Panc1 (cell line): ENCODE measurements around the gene CCL26. TPM values are rescaled to one million over a fixed set of nuclear protein-coding genes. Genes with fewer than 3 reads are reported as not detected.

Experiments
- ATAC-seq: fragments of 200-7000 bp; cut with Tn5 transposase; 2 replicates; pipeline ENCODE4 v1.9.1; 2020; ENCODE audit warnings: mild to moderate bottlenecking, moderate library complexity
- BruUV-seq: library from RNA; stranded (reverse); fragments of 400-500 nt; replicated peaks from 2 replicates; lab custom pipeline; 2021; lab: Mats Ljungman, UMichigan
- CTCF ChIA-PET: fragments of 300-600 bp; sonication (Branson Sonifier 250); formaldehyde crosslinking; loops from one replicate; lab custom pipeline; 2022; ENCODE audit warnings: antibody characterized with exemption; lab: Charles Lee
- POLR2A ChIA-PET: fragments of 300-600 bp; sonication (Branson Sonifier 250); formaldehyde crosslinking; loops from one replicate; lab custom pipeline; 2022; ENCODE audit warnings: antibody characterized with exemption; lab: Charles Lee
- DNase-seq: peaks from one replicate; pipeline ENCODE4 v3.0.0-alpha.2; 2010; ENCODE audit warnings: low read depth, low spot score
- H3K27ac ChIP-seq: 2 replicates; pipeline ENCODE4 v1.5.1; 2011; ENCODE audit warnings: mild to moderate bottlenecking, low read length, inconsistent platforms
- H3K27me3 ChIP-seq: fragments of 200-500 bp; sonication (Bioruptor generic); 2 replicates; pipeline ENCODE4 v1.6.0; 2014; ENCODE audit warnings: low read length, inconsistent platforms; ENCODE audit not compliant: control insufficient read depth, insufficient read depth
- H3K36me3 ChIP-seq: fragments of 200-500 bp; sonication (Bioruptor generic); 2 replicates; pipeline ENCODE4 v1.5.1; 2014; ENCODE audit warnings: inconsistent platforms, mild to moderate bottlenecking, low read length, moderate library complexity; ENCODE audit not compliant: control insufficient read depth, insufficient read depth
- H3K4me1 ChIP-seq: 2 replicates; pipeline ENCODE4 v1.5.1; 2011; ENCODE audit warnings: inconsistent platforms, mild to moderate bottlenecking, low read length, moderate library complexity; ENCODE audit not compliant: control insufficient read depth, insufficient read depth
- H3K4me3 ChIP-seq, 2 experiments: 2 replicates each; pipeline ENCODE4 v1.5.1; 2011 to 2012; ENCODE audit warnings: low read depth in 2 of 2, low read length in 2 of 2, mild to moderate bottlenecking in 2 of 2, inconsistent platforms in 1 of 2, moderate library complexity in 1 of 2
- H3K9me3 ChIP-seq: fragments of 200-500 bp; sonication (Bioruptor generic); 2 replicates; pipeline ENCODE4 v1.5.1; 2014; ENCODE audit warnings: low read depth, mild to moderate bottlenecking, inconsistent platforms, low read length, moderate library complexity; ENCODE audit not compliant: control insufficient read depth, insufficient read depth
- POLR2AphosphoS5 ChIP-seq: IDR thresholded peaks from 2 replicates; pipeline ENCODE4 v1.6.1; 2012; ENCODE audit warnings: mild to moderate bottlenecking, low read depth, low read length, moderate library complexity
- SIN3A ChIP-seq: IDR thresholded peaks from 2 replicates; pipeline ENCODE4 v1.6.1; 2012; ENCODE audit warnings: low read depth, mild to moderate bottlenecking, low read length, moderate library complexity, borderline replicate concordance; ENCODE audit not compliant: insufficient read depth
- TCF7L2 ChIP-seq: IDR thresholded peaks from 2 replicates; pipeline ENCODE4 v1.6.1; 2011; ENCODE audit warnings: mild to moderate bottlenecking, low read depth, low read length, inconsistent platforms
- in situ Hi-C: cut with HindIII; loops from 2 replicates; pipeline ENCODE4 v1.10.0; 2016; ENCODE audit warnings: low sequenced_read_pairs, low pct_unique_long_range_greater_than_20kb
- intact Hi-C: fragments of 100-400 bp; cut with micrococcal nuclease; formaldehyde crosslinking; loops from one replicate; pipeline ENCODE4 v1.10.0; 2022; ENCODE audit not compliant: unreplicated experiment
- total RNA-seq: library from RNA; stranded (reverse); gene quantifications from one replicate; pipeline ENCODE4 v1.2.1, GENCODE V29; 2021; ENCODE audit not compliant: unreplicated experiment
- TF ChIP-seq, protein P1 (sequence below): fragments of 450-650 bp; IDR thresholded peaks from 2 replicates; pipeline ENCODE4 v1.5.1; 2017; ENCODE audit warnings: mild to moderate bottlenecking
- TF ChIP-seq, protein P2 (sequence below), 2 experiments: IDR thresholded peaks; 2 replicates each; pipeline ENCODE4 v1.6.1; 2011 to 2012; ENCODE audit warnings: low read depth in 2 of 2, control low read depth in 1 of 2, low read length in 1 of 2, mild to moderate bottlenecking in 1 of 2, moderate library complexity in 1 of 2; ENCODE audit not compliant: insufficient read depth in 1 of 2

The CCL26 gene
- total RNA-seq, 1 experiment from 2014 or later = not detected

DNA sequence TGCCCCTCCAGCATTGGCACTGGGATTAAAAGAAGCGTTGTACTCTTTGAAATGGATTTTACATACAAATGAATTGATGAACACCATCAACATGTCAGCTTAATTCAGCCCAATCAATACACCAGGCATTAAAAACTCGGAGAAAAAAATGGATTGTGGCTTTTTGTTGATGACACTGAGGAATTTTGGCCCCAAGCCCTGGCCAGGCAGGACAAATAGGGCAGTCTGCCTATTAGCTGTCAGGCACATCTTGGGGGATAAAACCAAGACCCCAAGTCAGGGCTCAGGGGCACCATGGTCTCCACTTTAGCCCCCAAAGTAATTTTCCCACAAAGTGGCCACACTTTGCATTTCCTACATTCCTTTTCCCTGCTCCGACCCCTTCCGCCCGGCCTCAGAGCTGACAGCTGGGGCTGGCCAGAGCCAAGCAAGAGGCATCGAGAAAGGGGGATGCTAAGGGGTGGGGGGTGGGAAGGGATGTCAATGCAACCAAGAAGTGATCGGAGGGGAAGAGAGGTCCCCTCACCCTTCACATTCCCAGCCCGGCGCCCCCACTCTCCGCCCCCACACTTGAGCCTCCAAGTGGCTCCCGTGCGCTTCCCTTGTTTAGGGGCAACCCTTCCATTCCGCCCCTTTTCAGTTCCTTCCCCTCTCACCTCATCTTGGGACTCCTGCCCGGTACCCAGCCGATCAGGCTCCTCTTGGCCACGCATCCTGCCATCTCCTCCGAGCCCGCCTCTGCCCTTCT lies 34.0 kb downstream of the CCL26 start:
- Histone ChIP-seq H3K27ac (peak overlapping the region; percentile 40), H3K36me3 (no peaks in the 10 kb centered on the region), H3K4me1 (peaks cover 13% of the 10 kb centered on the region), H3K4me3 (peak overlapping the region; percentile 70 to 93), H3K27me3 (no peaks in the 10 kb centered on the region), H3K9me3 (no peaks in the 10 kb centered on the region)
- BruUV-seq = no TSS peak
- POLR2A ChIA-PET = no interaction called here
- no peak for DNase-seq
- TF ChIP-seq, protein P1, sequence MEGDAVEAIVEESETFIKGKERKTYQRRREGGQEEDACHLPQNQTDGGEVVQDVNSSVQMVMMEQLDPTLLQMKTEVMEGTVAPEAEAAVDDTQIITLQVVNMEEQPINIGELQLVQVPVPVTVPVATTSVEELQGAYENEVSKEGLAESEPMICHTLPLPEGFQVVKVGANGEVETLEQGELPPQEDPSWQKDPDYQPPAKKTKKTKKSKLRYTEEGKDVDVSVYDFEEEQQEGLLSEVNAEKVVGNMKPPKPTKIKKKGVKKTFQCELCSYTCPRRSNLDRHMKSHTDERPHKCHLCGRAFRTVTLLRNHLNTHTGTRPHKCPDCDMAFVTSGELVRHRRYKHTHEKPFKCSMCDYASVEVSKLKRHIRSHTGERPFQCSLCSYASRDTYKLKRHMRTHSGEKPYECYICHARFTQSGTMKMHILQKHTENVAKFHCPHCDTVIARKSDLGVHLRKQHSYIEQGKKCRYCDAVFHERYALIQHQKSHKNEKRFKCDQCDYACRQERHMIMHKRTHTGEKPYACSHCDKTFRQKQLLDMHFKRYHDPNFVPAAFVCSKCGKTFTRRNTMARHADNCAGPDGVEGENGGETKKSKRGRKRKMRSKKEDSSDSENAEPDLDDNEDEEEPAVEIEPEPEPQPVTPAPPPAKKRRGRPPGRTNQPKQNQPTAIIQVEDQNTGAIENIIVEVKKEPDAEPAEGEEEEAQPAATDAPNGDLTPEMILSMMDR = no peak
- no peak for TF ChIP-seq TCF7L2
- TF ChIP-seq, protein P2, sequence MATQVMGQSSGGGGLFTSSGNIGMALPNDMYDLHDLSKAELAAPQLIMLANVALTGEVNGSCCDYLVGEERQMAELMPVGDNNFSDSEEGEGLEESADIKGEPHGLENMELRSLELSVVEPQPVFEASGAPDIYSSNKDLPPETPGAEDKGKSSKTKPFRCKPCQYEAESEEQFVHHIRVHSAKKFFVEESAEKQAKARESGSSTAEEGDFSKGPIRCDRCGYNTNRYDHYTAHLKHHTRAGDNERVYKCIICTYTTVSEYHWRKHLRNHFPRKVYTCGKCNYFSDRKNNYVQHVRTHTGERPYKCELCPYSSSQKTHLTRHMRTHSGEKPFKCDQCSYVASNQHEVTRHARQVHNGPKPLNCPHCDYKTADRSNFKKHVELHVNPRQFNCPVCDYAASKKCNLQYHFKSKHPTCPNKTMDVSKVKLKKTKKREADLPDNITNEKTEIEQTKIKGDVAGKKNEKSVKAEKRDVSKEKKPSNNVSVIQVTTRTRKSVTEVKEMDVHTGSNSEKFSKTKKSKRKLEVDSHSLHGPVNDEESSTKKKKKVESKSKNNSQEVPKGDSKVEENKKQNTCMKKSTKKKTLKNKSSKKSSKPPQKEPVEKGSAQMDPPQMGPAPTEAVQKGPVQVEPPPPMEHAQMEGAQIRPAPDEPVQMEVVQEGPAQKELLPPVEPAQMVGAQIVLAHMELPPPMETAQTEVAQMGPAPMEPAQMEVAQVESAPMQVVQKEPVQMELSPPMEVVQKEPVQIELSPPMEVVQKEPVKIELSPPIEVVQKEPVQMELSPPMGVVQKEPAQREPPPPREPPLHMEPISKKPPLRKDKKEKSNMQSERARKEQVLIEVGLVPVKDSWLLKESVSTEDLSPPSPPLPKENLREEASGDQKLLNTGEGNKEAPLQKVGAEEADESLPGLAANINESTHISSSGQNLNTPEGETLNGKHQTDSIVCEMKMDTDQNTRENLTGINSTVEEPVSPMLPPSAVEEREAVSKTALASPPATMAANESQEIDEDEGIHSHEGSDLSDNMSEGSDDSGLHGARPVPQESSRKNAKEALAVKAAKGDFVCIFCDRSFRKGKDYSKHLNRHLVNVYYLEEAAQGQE (IDR thresholded peaks at IDR 0.05; ENCODE audit: insufficient read depth in 1 of 2, low read depth in 2 of 2, low read length in 1 of 2) = no peak
- no peak for TF ChIP-seq SIN3A
- no peak for TF ChIP-seq POLR2AphosphoS5
- in situ Hi-C loops = no loop called here
- no peak for ATAC-seq
- intact Hi-C loops = loop anchor here (10.0 kb wide), 1 partner anchor 93 kb away; no protein-coding TSS in a partner anchor
- CTCF ChIA-PET = no interaction called here

DNA sequence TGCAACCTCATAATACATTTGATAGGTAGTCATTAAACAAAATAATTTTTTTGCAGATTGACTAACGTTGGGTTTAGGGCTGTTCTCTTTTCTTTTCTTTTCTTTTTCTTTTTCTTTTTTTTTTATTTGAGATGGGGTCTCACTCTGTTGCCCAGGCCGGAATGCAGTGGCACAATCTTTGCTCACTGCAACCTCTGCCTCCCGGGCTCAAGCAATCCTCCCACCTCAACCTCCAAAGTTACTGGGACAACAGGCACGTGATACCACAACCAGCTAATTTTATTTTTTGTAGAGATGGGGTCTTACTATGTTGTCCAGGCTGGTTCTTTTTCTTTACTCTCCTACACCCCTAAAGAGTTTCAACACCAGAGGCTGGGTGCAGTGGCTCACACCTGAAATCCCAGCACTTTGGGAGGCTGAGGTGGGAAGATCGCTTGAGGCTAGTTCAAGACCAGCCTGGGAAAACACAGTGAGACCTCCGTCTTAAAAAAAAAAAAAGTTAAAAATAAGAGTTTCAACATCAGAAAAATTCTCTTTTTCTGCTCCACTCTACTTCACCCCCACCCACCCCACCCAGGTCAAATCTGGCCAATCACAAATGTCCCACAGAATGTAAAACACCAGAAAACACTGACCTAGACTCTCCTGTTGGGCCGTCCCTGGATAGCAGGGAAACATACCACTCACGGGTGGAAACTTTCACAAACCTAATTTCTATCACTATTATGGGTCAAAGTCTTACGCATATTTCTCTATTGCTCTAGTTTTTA lies 36.2 kb downstream of the CCL26 start:
- DNase-seq = no peak
- H3K4me1 ChIP-seq = peaks cover 14% of the 10 kb centered on the region
- BruUV-seq = no TSS peak
- intact Hi-C loops = loop anchor here (10.0 kb wide), 1 partner anchor 91 kb away; no protein-coding TSS in a partner anchor
- in situ Hi-C loops = no loop called here
- H3K36me3 ChIP-seq = no peaks in the 10 kb centered on the region
- no peak overlapping the region for H3K27ac ChIP-seq
- H3K27me3 ChIP-seq = no peaks in the 10 kb centered on the region
- no peak overlapping the region for H3K4me3 ChIP-seq
- ChIA-PET CTCF (interaction anchor here (0.6 kb wide), 1 partner anchor 27 kb away, joined by 3 read pairs; no protein-coding TSS in a partner anchor), POLR2A (no interaction called here)
- TF ChIP-seq TCF7L2 = no peak
- TF ChIP-seq, protein P2 (IDR thresholded peaks at IDR 0.05; ENCODE audit: insufficient read depth in 1 of 2, low read depth in 2 of 2, low read length in 1 of 2) = no peak
- no peak for TF ChIP-seq SIN3A
- TF ChIP-seq POLR2AphosphoS5 = no peak
- TF ChIP-seq, protein P1 = no peak
- no peaks in the 10 kb centered on the region for H3K9me3 ChIP-seq
- no peak for ATAC-seq
